IMR-90 (cell line): ENCODE measurements around the gene PPP2R2D. TPM values are rescaled to one million over a fixed set of nuclear protein-coding genes. Genes with fewer than 3 reads are reported as not detected.

Experiments used
- ATAC-seq: fragments of 200-7000 bp; cut with Tn5 transposase; 2 replicates; pipeline ENCODE4 v1.9.1; 2020; ENCODE audit warnings: low read depth, mild to moderate bottlenecking, moderate library complexity
- BruUV-seq: library from RNA; stranded (reverse); fragments of 400-500 nt; replicated peaks from 2 replicates; lab custom pipeline; 2021; lab: Mats Ljungman, UMichigan
- CTCF ChIA-PET: fragments of 300-600 bp; formaldehyde crosslinking; extraction: SDS; loops from one replicate; lab custom pipeline; 2021; ENCODE audit warnings: antibody characterized with exemption; lab: Yijun Ruan, JAX
- POLR2A ChIA-PET: fragments of 300-600 bp; sonication (Branson Sonifier 250); formaldehyde crosslinking; loops from one replicate; lab custom pipeline; 2022; ENCODE audit warnings: antibody characterized with exemption; ENCODE audit not compliant: unreplicated experiment; lab: Charles Lee
- DNase-seq: peaks from one replicate; pipeline ENCODE4 v3.0.0; 2013
- H2AFZ ChIP-seq: replicated peaks from 2 replicates; pipeline ENCODE3; 2013; ENCODE audit warnings: low read length, mild to moderate bottlenecking; ENCODE audit not compliant: poor library complexity
- H2AK5ac ChIP-seq: 2 replicates; pipeline ENCODE4 v1.6.1; 2013; ENCODE audit warnings: low read depth, low read length, inconsistent platforms
- H2AK9ac ChIP-seq: replicated peaks from 2 replicates; pipeline ENCODE3; 2013; ENCODE audit warnings: mild to moderate bottlenecking, low read depth, low read length, moderate library complexity; ENCODE audit not compliant: poor library complexity
- H2BK120ac ChIP-seq: 2 replicates; pipeline ENCODE4 v1.6.1; 2013; ENCODE audit warnings: low read depth, low read length, inconsistent platforms
- H2BK15ac ChIP-seq: 3 replicates; pipeline ENCODE4 v1.6.1; 2013; ENCODE audit warnings: low read depth, low read length, inconsistent platforms
- H2BK20ac ChIP-seq: 2 replicates; pipeline ENCODE4 v1.6.1; 2013; ENCODE audit warnings: low read depth, mild to moderate bottlenecking, inconsistent platforms, low read length, moderate library complexity
- H2BK5ac ChIP-seq: 2 replicates; pipeline ENCODE4 v1.6.1; 2013; ENCODE audit warnings: mild to moderate bottlenecking, low read depth, low read length, inconsistent platforms; ENCODE audit not compliant: poor library complexity, severe bottlenecking
- H3K14ac ChIP-seq: replicated peaks from 2 replicates; pipeline ENCODE4 v1.6.1; 2013; ENCODE audit warnings: low read depth, low read length, inconsistent platforms
- H3K18ac ChIP-seq: 2 replicates; pipeline ENCODE4 v1.6.1; 2013; ENCODE audit warnings: low read depth, low read length, control low read depth
- H3K23ac ChIP-seq: 2 replicates; pipeline ENCODE4 v1.6.1; 2013; ENCODE audit warnings: low read depth, low read length, inconsistent platforms
- H3K27ac ChIP-seq: 2 replicates; pipeline ENCODE4 v1.5.1; 2013; ENCODE audit warnings: mild to moderate bottlenecking, control low read depth, low read length; ENCODE audit not compliant: insufficient read depth
- H3K27me3 ChIP-seq: 2 replicates; pipeline ENCODE4 v1.6.1; 2013; ENCODE audit warnings: low read length; ENCODE audit not compliant: control insufficient read depth, insufficient read depth
- H3K36me3 ChIP-seq: 2 replicates; pipeline ENCODE4 v1.6.1; 2013; ENCODE audit warnings: low read length, mixed read lengths; ENCODE audit not compliant: control insufficient read depth, insufficient read depth
- H3K4ac ChIP-seq: 2 replicates; pipeline ENCODE4 v1.6.1; 2013; ENCODE audit warnings: low read depth, low read length, inconsistent platforms
- H3K4me1 ChIP-seq: 2 replicates; pipeline ENCODE4 v1.6.1; 2013; ENCODE audit warnings: low read length, mixed read lengths; ENCODE audit not compliant: control insufficient read depth, insufficient read depth
- H3K4me2 ChIP-seq: 2 replicates; pipeline ENCODE4 v1.6.1; 2013; ENCODE audit warnings: low read depth, mild to moderate bottlenecking, control low read depth, low read length, moderate library complexity
- H3K4me3 ChIP-seq: 2 replicates; pipeline ENCODE4 v1.5.1; 2013; ENCODE audit warnings: low read depth, mild to moderate bottlenecking, control low read depth, low read length, moderate library complexity; ENCODE audit not compliant: insufficient read depth
- H3K56ac ChIP-seq: 2 replicates; pipeline ENCODE4 v1.6.1; 2013; ENCODE audit warnings: low read length, inconsistent platforms; ENCODE audit not compliant: insufficient read depth; ENCODE audit errors: extremely low read depth
- H3K79me1 ChIP-seq, 2 experiments: 2 replicates each; pipeline ENCODE4 v1.6.1; 2013; ENCODE audit warnings: low read length in 2 of 2, inconsistent platforms in 1 of 2, low read depth in 1 of 2
- H3K9ac ChIP-seq: 2 replicates; pipeline ENCODE4 v1.6.1; 2013; ENCODE audit warnings: low read depth, low read length, control low read depth
- H3K9me1 ChIP-seq: 2 replicates; pipeline ENCODE4 v1.6.1; 2013; ENCODE audit warnings: low read length, inconsistent platforms; ENCODE audit not compliant: insufficient read depth
- H3K9me3 ChIP-seq: 2 replicates; pipeline ENCODE4 v1.6.1; 2013; ENCODE audit warnings: low read length; ENCODE audit not compliant: control insufficient read depth, insufficient read depth
- H4K20me1 ChIP-seq: 2 replicates; pipeline ENCODE4 v1.6.1; 2013; ENCODE audit warnings: low read length, inconsistent platforms; ENCODE audit not compliant: insufficient read depth
- H4K5ac ChIP-seq: 2 replicates; pipeline ENCODE4 v1.6.1; 2013; ENCODE audit warnings: mild to moderate bottlenecking, low read depth, low read length, control low read depth
- H4K8ac ChIP-seq, 2 experiments: 2 replicates each; pipeline ENCODE4 v1.6.1; 2013; ENCODE audit warnings: low read depth in 2 of 2, low read length in 2 of 2, control low read depth in 1 of 2, inconsistent platforms in 1 of 2
- H4K91ac ChIP-seq: 2 replicates; pipeline ENCODE4 v1.6.1; 2013; ENCODE audit warnings: low read depth, low read length, inconsistent platforms; ENCODE audit not compliant: insufficient read depth
- BHLHE40 ChIP-seq: fragments of 150-350 bp; IDR thresholded peaks from 2 replicates; pipeline ENCODE4 v1.6.1; 2016; ENCODE audit warnings: mild to moderate bottlenecking, low read depth, low read length
- WGBS, 2 experiments: methylation state at CpG; one replicate each; pipeline versions ENCODE4 v1.1.5 to v1.1.7; 2013; ENCODE audit warnings: missing lambda C conversion rate in 2 of 2; ENCODE audit not compliant: insufficient read length in 1 of 2; ENCODE audit errors: extremely low coverage in 2 of 2; 5-methylcytosine and 5-hydroxymethylcytosine counted together
- dilution Hi-C: fragments of 300-500 bp; cut with HindIII; formaldehyde crosslinking; loops from one replicate; pipeline ENCODE4 v1.14.3; 2018; ENCODE audit warnings: low sequenced_read_pairs; ENCODE audit not compliant: unreplicated experiment
- in situ Hi-C: fragments of 300-500 bp; cut with MboI; formaldehyde crosslinking; loops from 3 replicates; pipeline ENCODE4 v1.14.3; 2019; ENCODE audit warnings: low sequenced_read_pairs, inconsistent platforms, mixed read lengths
- intact Hi-C: fragments of 100-400 bp; cut with micrococcal nuclease; formaldehyde crosslinking; loops from 2 replicates; pipeline ENCODE4 v1.10.0; 2022
- polyA plus RNA-seq, 3 experiments: library from polyadenylated mRNA; depleted of rRNA; stranded (reverse); fragments of >200 nt; gene quantifications; 2 replicates each; pipeline ENCODE4 v1.2.3, GENCODE V29; 2012; ENCODE audit warnings: low replicate concordance in 1 of 3
- total RNA-seq: library from RNA; depleted of rRNA; stranded (reverse); fragments of >200 nt; gene quantifications from 2 replicates; pipeline ENCODE4 v1.2.3, GENCODE V29; 2012; rRNA removed

PPP2R2D gene
- total and polyA plus RNA-seq, 2 of the 4 experiments (the other 2 are of a cell fraction): 22.8 to 23.8 TPM

DNA sequence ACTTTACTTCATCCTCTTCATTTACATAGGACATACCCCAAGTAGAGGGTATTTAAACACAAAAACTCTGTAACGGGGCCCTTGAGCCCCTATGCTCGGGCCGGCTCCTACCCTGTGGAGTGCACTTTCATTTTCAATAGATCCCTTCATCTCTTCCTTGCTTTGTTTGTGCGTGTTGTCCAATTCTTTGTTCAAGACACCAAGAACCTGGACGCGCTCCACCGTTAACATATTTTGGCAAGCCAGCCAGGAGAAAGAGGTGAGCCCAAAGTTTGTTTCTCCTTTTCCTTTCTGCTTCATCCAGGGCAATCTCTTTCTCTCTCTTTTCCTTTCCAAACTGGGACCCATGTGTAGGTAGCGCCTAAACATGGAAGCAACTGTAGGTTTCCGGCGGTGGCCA lies 106.9 kb downstream of the PPP2R2D start:
- H3K79me1 ChIP-seq: no peaks in the 10 kb centered on the region
- WGBS, 2 experiments: 88% methylated on average over 5 of the region's 10 CpGs; no CpG with 5 or more reads in 1 of the 2 experiments
- H3K9ac ChIP-seq: no peak overlapping the region
- no peak for TF ChIP-seq BHLHE40
- no TSS peak for BruUV-seq
- no peak overlapping the region for H2BK15ac ChIP-seq
- no peak overlapping the region for H2BK5ac ChIP-seq
- peaks cover 41% of the 10 kb centered on the region for H3K27me3 ChIP-seq
- CTCF ChIA-PET: no interaction called here
- H3K4me3 ChIP-seq: no peak overlapping the region
- H3K23ac ChIP-seq: no peak overlapping the region
- in situ Hi-C loops: loop anchor here (25.0 kb wide), 1 partner anchor 1820 kb away; no protein-coding TSS in a partner anchor
- no peak overlapping the region for H2AK5ac ChIP-seq
- no peak overlapping the region for H3K4me2 ChIP-seq
- peaks cover 9% of the 10 kb centered on the region for H3K9me3 ChIP-seq
- dilution Hi-C loops: no loop called here
- no peak overlapping the region for H3K14ac ChIP-seq
- H3K36me3 ChIP-seq: no peaks in the 10 kb centered on the region
- ATAC-seq (no peak), DNase-seq (no peak)
- no peak overlapping the region for H4K91ac ChIP-seq
- H3K4me1 ChIP-seq: no peaks in the 10 kb centered on the region
- H4K8ac ChIP-seq: no peak overlapping the region
- H2AFZ ChIP-seq: no peak overlapping the region
- POLR2A ChIA-PET: no interaction called here
- no peak overlapping the region for H2AK9ac ChIP-seq
- H3K56ac ChIP-seq: no peak overlapping the region
- no peak overlapping the region for H4K5ac ChIP-seq
- H3K4ac ChIP-seq: no peak overlapping the region
- H2BK120ac ChIP-seq: no peak overlapping the region
- no peak overlapping the region for H2BK20ac ChIP-seq
- no peak overlapping the region for H3K18ac ChIP-seq
- intact Hi-C loops: no loop called here
- no peak overlapping the region for H3K27ac ChIP-seq
- no peaks in the 10 kb centered on the region for H3K9me1 ChIP-seq
- no peaks in the 10 kb centered on the region for H4K20me1 ChIP-seq

Other genes starting within 250 kb of the PPP2R2D start
- 134 and 252 TPM in 2 replicates for gene BNIP3, start 80.9 kb downstream of the PPP2R2D start, total RNA-seq
- 181 and 211 TPM in 2 replicates for gene BNIP3, start 80.9 kb downstream of the PPP2R2D start, polyA plus RNA-seq (2012; rRNA removed)
- under 0.01 TPM in 2 replicates for gene JAKMIP3, start 164.9 kb downstream of the PPP2R2D start, total RNA-seq
- 0.09 and 0.22 TPM in 2 replicates for gene JAKMIP3, start 164.9 kb downstream of the PPP2R2D start, polyA plus RNA-seq (2012; rRNA removed)